Renal cortex interstitium (tissue), 15 donors: ENCODE data around the gene TASOR2. TPM values are rescaled to one million over a fixed set of nuclear protein-coding genes. Genes with fewer than 3 reads are reported as not detected.

ENCODE experiments used
- DNase-seq, 11 donors: peaks; one replicate each; pipeline ENCODE4 v3.0.0-alpha.2; 2013; ENCODE audit warnings: low read depth in 9 of 11, low spot score in 4 of 11; ENCODE audit errors: extremely low read depth in 1 of 11
- long read RNA-seq, 16 experiments: transcript quantifications; one replicate each; lab custom pipeline, GENCODE V29; 2026
- polyA plus RNA-seq, 3 donors: library from polyadenylated mRNA; unstranded; fragments of 120-200 nt; gene quantifications; one replicate each; pipeline ENCODE4 v1.2.1, GENCODE V29; 2013; ENCODE audit not compliant: insufficient read length in 3 of 3

TASOR2 gene
- 10 to 100 TPM; 33.9 to 38.4 (median 35.3) TPM for polyA plus RNA-seq
- long read RNA-seq, donor 1, partial matches to known transcripts = 115 of 117 reads
- long read RNA-seq, donor 1, other reads (novel, unspliced or antisense) = 0 of 117 reads
- long read RNA-seq, donor 2 = 0 reads
- long read RNA-seq, donor 3, partial matches to known transcripts = 0 of 1 reads
- long read RNA-seq, donor 3, other reads (novel, unspliced or antisense) = 0 of 1 reads
- long read RNA-seq, donor 4, partial matches to known transcripts = 19 of 19 reads
- long read RNA-seq, donor 4, other reads (novel, unspliced or antisense) = 0 of 19 reads
- long read RNA-seq, donor 5 = 0 reads
- long read RNA-seq, donor 6, partial matches to known transcripts = 323 of 378 reads
- long read RNA-seq, donor 6, other reads (novel, unspliced or antisense) = 53 of 378 reads
- long read RNA-seq, donor 7, partial matches to known transcripts = 208 of 214 reads
- long read RNA-seq, donor 7, other reads (novel, unspliced or antisense) = 5 of 214 reads
- long read RNA-seq, donor 8, partial matches to known transcripts = 633 of 803 reads
- long read RNA-seq, donor 8, other reads (novel, unspliced or antisense) = 170 of 803 reads
- long read RNA-seq, donor 9, partial matches to known transcripts = 5 of 5 reads
- long read RNA-seq, donor 9, other reads (novel, unspliced or antisense) = 0 of 5 reads
- long read RNA-seq, donor 10, partial matches to known transcripts = 455 of 455 reads
- long read RNA-seq, donor 10, other reads (novel, unspliced or antisense) = 0 of 455 reads
- long read RNA-seq, donor 11, partial matches to known transcripts = 88 of 89 reads
- long read RNA-seq, donor 11, other reads (novel, unspliced or antisense) = 0 of 89 reads
- long read RNA-seq, donor 12, partial matches to known transcripts = 14 of 14 reads
- long read RNA-seq, donor 12, other reads (novel, unspliced or antisense) = 0 of 14 reads
- long read RNA-seq, donor 13 = 0 reads
- long read RNA-seq, donor 14, partial matches to known transcripts = 23 of 25 reads
- long read RNA-seq, donor 14, other reads (novel, unspliced or antisense) = 0 of 25 reads
- long read RNA-seq, donor 15, partial matches to known transcripts = 176 of 177 reads
- long read RNA-seq, donor 15, other reads (novel, unspliced or antisense) = 0 of 177 reads
- long read RNA-seq, donor 16, partial matches to known transcripts = 404 of 410 reads
- long read RNA-seq, donor 16, other reads (novel, unspliced or antisense) = 5 of 410 reads

GRCh38 chr10:5684318-5684970 is at the start of gene TASOR2:
TSS of gene TASOR2 (plus strand) at chr10:5684838. CDS start at chr10:5720643, 35,805 bp downstream.
- peak; percentile 91 to 97 (median 95) for DNase-seq

GRCh38 chr10:5634918-5635317 is 49.7 kb upstream of the TASOR2 start:
- no peak for DNase-seq

- no peak for DNase-seq
These were observed 46.1 kb upstream of the TASOR2 start for GRCh38 chr10:5638494-5638893.

GRCh38 chr10:5639066-5639465 is 45.6 kb upstream of the TASOR2 start:
- DNase-seq = no peak

GRCh38 chr10:5640036-5640435 is 44.6 kb upstream of the TASOR2 start:
- no peak for DNase-seq

GRCh38 chr10:5640501-5640900 is 44.1 kb upstream of the TASOR2 start:
- no peak for DNase-seq

GRCh38 chr10:5641501-5641900 is 43.1 kb upstream of the TASOR2 start:
- DNase-seq = no peak

GRCh38 chr10:5643346-5644067 is 41.1 kb upstream of the TASOR2 start:
- no peak for DNase-seq

- DNase-seq = no peak
These were observed 39.7 kb upstream of the TASOR2 start for GRCh38 chr10:5644930-5645329.

GRCh38 chr10:5645375-5645774 is 39.3 kb upstream of the TASOR2 start:
- no peak for DNase-seq

- DNase-seq = no peak
These were observed 38.6 kb upstream of the TASOR2 start for GRCh38 chr10:5645944-5646617.

GRCh38 chr10:5647507-5648240 is 37.0 kb upstream of the TASOR2 start:
- no peak for DNase-seq

GRCh38 chr10:5648494-5649457 is 35.9 kb upstream of the TASOR2 start:
- no peak for DNase-seq

GRCh38 chr10:5649746-5650145 is 34.9 kb upstream of the TASOR2 start:
- DNase-seq = no peak

GRCh38 chr10:5650664-5651387 is 33.8 kb upstream of the TASOR2 start:
- DNase-seq = no peak
